ENCODE data around the gene VGLL4. TPM values are rescaled to one million over a fixed set of nuclear protein-coding genes. Genes with fewer than 3 reads are reported as not detected.
"Not testable (repeated sequence)": the region's sequence is repeated elsewhere in the genome, so short reads cannot be mapped to it uniquely, and the experiment has no call there.

The VGLL4 gene
- total RNA-seq, 1 experiment from 2014 or later: 46.1 TPM

GRCh38 chr3:11690863-11691766 lies 47.4 kb upstream of the VGLL4 start:
- no TSS peak for BruUV-seq (replicated peaks)
- H3K4me3 ChIP-seq (ENCODE audit: low read depth, low read length): no peak overlapping the region
- Mint-ChIP-seq H3K4me3 (ENCODE audit: unreplicated experiment) (peak overlapping the region; percentile 20), H3K4me1 (ENCODE audit: low read depth, unreplicated experiment) (peaks cover 11% of the 10 kb centered on the region), H3K27ac (ENCODE audit: unreplicated experiment) (peak overlapping the region; percentile 70), H3K9me3 (ENCODE audit: unreplicated experiment) (no peaks in the 10 kb centered on the region), H3K36me3 (ENCODE audit: insufficient read depth, unreplicated experiment) (peaks cover 18% of the 10 kb centered on the region), H3K27me3 (ENCODE audit: insufficient read depth, unreplicated experiment) (no peaks in the 10 kb centered on the region)
- H3K4me1 ChIP-seq: peaks cover 14% of the 10 kb centered on the region
- no peaks in the 10 kb centered on the region for H3K27me3 ChIP-seq (replicated peaks; ENCODE audit: control insufficient read depth, insufficient read depth, low read length)
- peak in 1 of 2 experiments; percentile 17 for DNase-seq
- no peak for TF ChIP-seq CTCF (IDR thresholded peaks at IDR 0.05; ENCODE audit: insufficient read depth in 1 of 2, low read depth in 1 of 2, low read length in 1 of 2, severe bottlenecking in 1 of 2, unreplicated experiment in 1 of 2)
- intact Hi-C loops (cut with micrococcal nuclease; ENCODE audit: unreplicated experiment): loop anchor here (2.0 kb wide), 1 partner anchor 30 kb away; no protein-coding TSS in a partner anchor
- no peaks in the 10 kb centered on the region for H3K9me3 ChIP-seq
- H3K36me3 ChIP-seq (ENCODE audit: control insufficient read depth, insufficient read depth, low read length): no peaks in the 10 kb centered on the region
- ChIA-PET CTCF (no interaction called here), POLR2A (interaction anchor here (0.6 to 0.7 kb wide), 2 partner anchors 28 to 1039 kb away, joined by 3 to 4 read pairs; no protein-coding TSS in a partner anchor)

- H3K27ac Mint-ChIP-seq (ENCODE audit: unreplicated experiment): no peak overlapping the region
- peaks cover 19% of the 10 kb centered on the region for H3K36me3 Mint-ChIP-seq (ENCODE audit: insufficient read depth, unreplicated experiment)
- no peaks in the 10 kb centered on the region for H3K9me3 ChIP-seq
- CTCF ChIA-PET: no interaction called here
- H3K27me3 ChIP-seq (replicated peaks; ENCODE audit: control insufficient read depth, insufficient read depth, low read length): no peaks in the 10 kb centered on the region
- TF ChIP-seq CTCF (IDR thresholded peaks at IDR 0.05; ENCODE audit: insufficient read depth in 1 of 2, low read depth in 1 of 2, low read length in 1 of 2, severe bottlenecking in 1 of 2, unreplicated experiment in 1 of 2): no peak
- DNase-seq: no peak
- POLR2A ChIA-PET: no interaction called here
- no peaks in the 10 kb centered on the region for H3K36me3 ChIP-seq (ENCODE audit: control insufficient read depth, insufficient read depth, low read length)
- no peaks in the 10 kb centered on the region for H3K9me3 Mint-ChIP-seq (ENCODE audit: unreplicated experiment)
- BruUV-seq (replicated peaks): no TSS peak
- peaks cover 11% of the 10 kb centered on the region for H3K4me1 Mint-ChIP-seq (ENCODE audit: low read depth, unreplicated experiment)
- H3K27me3 Mint-ChIP-seq (ENCODE audit: insufficient read depth, unreplicated experiment): no peaks in the 10 kb centered on the region
- no peak overlapping the region for H3K4me3 ChIP-seq (ENCODE audit: low read depth, low read length)
- peaks cover 14% of the 10 kb centered on the region for H3K4me1 ChIP-seq
- no peak overlapping the region for H3K4me3 Mint-ChIP-seq (ENCODE audit: unreplicated experiment)
- intact Hi-C loops (cut with micrococcal nuclease; ENCODE audit: unreplicated experiment): loop anchor here (2.0 kb wide), 1 partner anchor 31 kb away; no protein-coding TSS in a partner anchor
Observed at GRCh38 chr3:11689749-11690148, 46.0 kb upstream of the VGLL4 start.

DNA sequence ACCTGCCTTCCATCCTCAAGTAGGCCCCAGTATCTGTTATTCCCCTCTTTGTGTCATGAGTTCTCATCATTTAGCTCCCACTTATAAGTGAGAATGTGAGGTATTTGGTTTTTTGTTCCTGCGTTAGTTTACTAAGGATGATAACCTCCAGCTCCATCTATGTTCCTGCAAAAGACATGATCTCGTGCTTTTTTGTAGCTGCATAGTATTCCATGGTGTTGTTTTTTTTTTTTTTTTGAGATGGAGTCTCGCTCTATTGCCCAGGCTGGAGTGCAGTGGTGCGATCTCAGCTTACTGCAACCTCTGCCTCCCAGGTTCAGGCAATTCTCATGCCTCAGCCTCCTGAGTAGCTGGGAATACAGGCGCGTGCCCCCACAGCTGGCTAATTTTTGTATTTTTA lies 41.3 kb upstream of the VGLL4 start:
- H3K9me3 ChIP-seq; POLR2A ChIA-PET; H3K27me3 ChIP-seq (replicated peaks; ENCODE audit: control insufficient read depth, insufficient read depth, low read length); BruUV-seq (replicated peaks); DNase-seq; H3K27me3 Mint-ChIP-seq (ENCODE audit: insufficient read depth, unreplicated experiment); H3K4me3 ChIP-seq (ENCODE audit: low read depth, low read length); H3K4me1 Mint-ChIP-seq (ENCODE audit: low read depth, unreplicated experiment); CTCF ChIA-PET; H3K9me3 Mint-ChIP-seq (ENCODE audit: unreplicated experiment); H3K27ac Mint-ChIP-seq (ENCODE audit: unreplicated experiment); H3K4me3 Mint-ChIP-seq (ENCODE audit: unreplicated experiment); intact Hi-C loops (cut with micrococcal nuclease; ENCODE audit: unreplicated experiment); H3K4me1 ChIP-seq; H3K36me3 ChIP-seq (ENCODE audit: control insufficient read depth, insufficient read depth, low read length): not testable (repeated sequence)
- peaks cover 21% of the 10 kb centered on the region for H3K36me3 Mint-ChIP-seq (ENCODE audit: insufficient read depth, unreplicated experiment)

All from Caco-2 (cell line).